ENCODE measurements around the gene PAXX.

- TF ChIP-seq CTCF (IDR thresholded peaks at IDR 0.05; ENCODE audit: insufficient read depth, low read length, poor library complexity, severe bottlenecking) (no peak), EZH2phosphoT487 (conservative IDR thresholded peaks at IDR 0.05; ENCODE audit: low read length) (no peak)
Measured at GRCh38 chr9:137040568-137040967, 48.3 kb downstream of the PAXX start.
